Measurements from ENCODE around the gene NOL7.

DNA sequence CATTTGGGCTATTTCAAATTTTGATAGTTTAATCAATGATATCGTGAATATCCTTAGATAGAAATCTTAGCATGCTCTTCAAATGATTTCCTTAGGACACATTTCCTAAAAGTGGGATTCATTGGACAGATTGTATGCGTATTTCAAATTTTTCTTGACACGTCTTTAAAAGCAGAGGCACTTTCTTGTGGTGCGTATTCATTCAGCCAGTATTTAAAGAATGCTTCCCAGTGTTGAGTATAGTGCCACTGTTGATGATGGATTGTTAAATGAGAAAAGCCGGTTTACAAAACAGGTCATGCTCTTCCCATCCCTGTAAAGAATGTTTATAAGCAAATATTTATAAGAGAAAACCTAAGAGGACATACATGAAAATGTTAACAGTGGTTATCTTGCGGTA, 15.1 kb upstream of the NOL7 start:
- TF ChIP-seq, protein P1, sequence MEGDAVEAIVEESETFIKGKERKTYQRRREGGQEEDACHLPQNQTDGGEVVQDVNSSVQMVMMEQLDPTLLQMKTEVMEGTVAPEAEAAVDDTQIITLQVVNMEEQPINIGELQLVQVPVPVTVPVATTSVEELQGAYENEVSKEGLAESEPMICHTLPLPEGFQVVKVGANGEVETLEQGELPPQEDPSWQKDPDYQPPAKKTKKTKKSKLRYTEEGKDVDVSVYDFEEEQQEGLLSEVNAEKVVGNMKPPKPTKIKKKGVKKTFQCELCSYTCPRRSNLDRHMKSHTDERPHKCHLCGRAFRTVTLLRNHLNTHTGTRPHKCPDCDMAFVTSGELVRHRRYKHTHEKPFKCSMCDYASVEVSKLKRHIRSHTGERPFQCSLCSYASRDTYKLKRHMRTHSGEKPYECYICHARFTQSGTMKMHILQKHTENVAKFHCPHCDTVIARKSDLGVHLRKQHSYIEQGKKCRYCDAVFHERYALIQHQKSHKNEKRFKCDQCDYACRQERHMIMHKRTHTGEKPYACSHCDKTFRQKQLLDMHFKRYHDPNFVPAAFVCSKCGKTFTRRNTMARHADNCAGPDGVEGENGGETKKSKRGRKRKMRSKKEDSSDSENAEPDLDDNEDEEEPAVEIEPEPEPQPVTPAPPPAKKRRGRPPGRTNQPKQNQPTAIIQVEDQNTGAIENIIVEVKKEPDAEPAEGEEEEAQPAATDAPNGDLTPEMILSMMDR (conservative IDR thresholded peaks at IDR 0.05; ENCODE audit: low read depth, low read length), result no peak
- no peak for TF ChIP-seq EZH2 (IDR thresholded peaks at IDR 0.05; ENCODE audit: borderline replicate concordance, low read depth, low read length, poor library complexity, severe bottlenecking)

Measured in A673 (cell line).